ENCODE results near the gene CCDC174.

The CCDC174 gene

DNA sequence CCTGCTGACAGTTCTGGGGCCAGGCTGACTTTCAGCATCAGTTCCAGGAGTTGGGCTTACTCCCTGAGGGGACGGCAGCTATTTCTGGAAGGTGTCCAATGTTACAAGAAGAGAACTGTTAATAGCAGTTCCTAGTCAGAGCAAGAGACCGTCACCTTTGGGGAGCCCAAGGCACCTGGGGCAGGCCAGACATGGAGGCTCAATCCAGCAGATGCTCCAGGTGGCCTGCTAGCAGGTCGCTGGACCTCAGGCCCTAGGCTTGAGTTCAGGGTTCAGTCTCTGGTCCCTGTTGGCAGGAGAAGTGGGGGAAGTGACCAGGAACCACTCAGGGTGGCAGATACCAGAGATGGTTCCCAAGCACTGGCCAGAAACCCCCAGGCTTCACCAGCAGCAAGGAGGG is 49.3 kb downstream of the CCDC174 start:
- no peak for DNase-seq (ENCODE audit: low read depth in 4 of 4, low spot score in 1 of 4)

DNA sequence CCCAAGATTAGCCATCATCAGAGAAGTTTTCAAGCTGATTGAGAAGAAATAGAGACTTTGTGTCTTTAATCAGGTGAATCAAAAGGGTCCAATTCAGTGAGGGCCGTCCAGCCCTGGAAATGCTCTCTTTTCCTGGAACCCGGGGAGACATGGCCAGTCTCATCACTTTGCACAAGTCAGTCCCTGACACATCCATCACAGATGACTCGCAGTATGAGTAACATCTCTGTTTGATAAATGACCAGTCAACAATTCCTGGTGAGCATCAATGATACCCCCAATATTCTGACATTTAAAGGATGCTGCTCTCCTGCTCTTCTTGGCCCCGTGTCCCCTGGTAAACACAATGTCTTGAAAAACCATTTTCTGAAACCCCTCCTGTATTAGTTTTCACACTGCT is 50.1 kb downstream of the CCDC174 start:
- DNase-seq (ENCODE audit: low read depth in 4 of 4, low spot score in 1 of 4) = no peak

DNA sequence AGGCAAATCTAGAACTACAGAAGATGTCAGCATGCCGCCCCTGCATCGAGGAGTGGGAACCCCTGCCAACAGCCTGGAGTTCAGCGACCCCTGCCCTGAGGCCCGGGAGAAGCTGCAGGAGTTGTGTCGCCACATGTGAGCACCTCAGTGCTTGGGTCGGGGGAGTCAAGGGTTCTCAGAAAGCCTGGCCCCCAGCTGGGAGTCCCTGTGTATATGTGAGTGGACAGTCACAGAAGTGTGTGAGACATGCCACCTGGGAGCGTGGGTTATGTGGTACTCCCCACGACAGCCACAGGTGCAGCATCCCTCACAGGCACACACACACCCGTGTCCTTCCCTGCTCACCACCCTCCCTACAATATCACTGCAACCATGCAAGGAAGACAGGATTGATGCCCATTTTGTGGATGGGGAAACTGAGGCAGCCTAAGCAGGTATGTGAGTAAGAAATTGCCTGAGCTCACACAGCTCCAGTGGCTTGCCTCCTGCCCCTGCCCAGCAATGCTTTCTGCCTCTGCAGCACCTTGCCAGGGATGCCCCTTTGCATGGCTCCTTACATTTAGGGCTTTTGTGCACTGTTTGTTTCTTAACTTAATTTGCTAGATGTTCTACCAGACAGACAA is 51.7 kb downstream of the CCDC174 start:
- no peak for DNase-seq (ENCODE audit: low read depth in 4 of 4, low spot score in 1 of 4)

DNA sequence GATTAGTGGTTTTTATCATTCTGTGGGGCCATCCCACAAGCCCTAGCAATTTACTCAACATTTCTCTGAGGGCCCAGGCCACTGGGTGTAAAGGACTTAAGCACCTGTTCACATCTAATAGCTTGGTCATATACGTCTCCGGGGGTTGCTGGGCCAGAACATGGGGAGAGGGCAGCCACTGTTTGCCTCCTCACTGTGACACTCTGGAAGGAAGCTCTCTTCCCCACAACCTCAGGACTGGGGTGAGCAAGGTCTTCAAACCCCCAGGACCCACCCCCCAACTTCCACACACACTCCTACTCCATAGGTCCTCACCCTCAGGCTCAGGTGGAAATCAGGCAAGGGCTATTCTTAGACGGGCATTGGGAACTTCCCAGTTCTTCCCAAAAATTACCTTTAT is 52.2 kb downstream of the CCDC174 start:
- DNase-seq (ENCODE audit: low read depth in 4 of 4, low spot score in 1 of 4) = no peak

DNA sequence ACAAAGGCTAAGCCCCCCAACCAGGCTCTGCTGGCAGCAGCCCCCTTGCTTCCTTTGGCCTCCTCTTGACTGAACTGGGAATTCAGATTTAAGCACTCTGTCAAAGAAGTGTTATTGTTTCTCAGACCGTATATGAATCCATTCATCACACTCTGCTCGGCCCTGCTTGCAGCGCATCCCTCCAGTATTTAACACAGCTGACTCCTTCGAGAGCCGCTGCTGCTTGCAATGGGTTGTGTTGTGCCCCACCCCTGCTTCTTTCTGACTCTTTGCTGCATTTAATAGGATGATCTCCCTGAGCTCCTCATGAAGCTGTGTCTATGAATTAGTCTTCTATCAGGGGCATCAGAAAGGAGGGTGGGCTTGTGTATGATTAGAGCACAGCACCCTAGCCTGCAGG is 54.5 kb downstream of the CCDC174 start:
- DNase-seq (ENCODE audit: low read depth in 4 of 4, low spot score in 1 of 4) = no peak

DNA sequence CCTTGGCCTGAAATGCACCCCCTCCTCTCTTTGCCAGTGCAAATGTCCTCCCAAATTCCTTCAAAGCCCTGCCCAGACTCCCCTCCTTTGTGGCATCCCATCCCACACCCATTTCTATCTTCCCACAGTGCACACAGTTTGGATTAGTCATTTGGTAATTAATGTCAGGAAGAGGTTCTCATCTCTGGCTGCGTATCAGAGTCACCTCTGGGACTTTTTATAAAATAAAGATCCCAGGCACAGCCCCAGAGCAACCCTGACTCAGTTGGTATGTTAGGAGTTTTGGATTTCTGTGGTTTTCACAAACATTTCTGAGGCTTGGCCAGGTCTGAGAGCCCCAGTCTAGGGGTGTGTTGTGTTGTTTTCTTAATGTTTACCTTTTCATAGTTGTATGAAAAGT is 65.0 kb downstream of the CCDC174 start:
- no peak for DNase-seq (ENCODE audit: low read depth in 4 of 4, low spot score in 1 of 4)

DNA sequence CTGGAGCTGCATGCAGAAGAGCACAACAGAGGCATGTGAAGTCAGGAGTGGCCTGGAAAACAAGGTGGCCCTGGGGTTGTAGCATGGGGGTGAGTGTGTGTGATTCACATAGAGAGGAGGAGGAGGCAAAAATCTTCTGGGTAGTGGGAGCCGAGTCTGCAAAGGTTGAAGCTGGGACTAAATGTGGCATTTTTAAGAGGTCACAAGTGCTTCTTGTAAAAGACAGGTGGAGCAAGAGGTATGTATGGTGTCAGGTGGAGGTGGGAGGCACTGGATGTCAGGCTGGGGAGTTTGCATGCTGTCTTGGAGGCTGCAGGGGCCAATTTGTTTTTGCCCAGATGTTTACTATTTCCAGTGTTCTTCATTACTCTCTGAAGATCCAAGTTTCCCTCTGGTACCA is 65.7 kb downstream of the CCDC174 start:
- no peak for DNase-seq (ENCODE audit: low read depth in 4 of 4, low spot score in 1 of 4)

DNA sequence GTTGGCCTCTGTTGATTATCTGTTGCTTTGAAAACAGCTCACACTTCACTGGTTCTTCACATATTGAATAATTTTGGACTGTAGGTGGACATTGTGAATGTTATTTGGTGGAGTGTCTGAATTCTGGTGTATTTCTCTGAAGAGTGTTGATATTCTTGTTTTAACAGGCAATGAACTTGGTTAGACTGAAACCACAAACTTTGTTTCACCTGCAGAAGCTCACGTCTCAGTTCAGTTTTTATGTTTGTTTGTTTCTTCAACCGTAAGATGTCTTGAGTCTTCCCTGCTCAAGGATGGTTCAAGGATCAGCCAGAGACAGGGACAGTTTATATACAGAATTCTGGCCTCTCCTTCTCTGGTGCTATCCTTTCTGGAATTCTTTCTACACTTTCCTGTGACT is 67.0 kb downstream of the CCDC174 start:
- DNase-seq (ENCODE audit: low read depth in 4 of 4, low spot score in 1 of 4) = no peak

DNA sequence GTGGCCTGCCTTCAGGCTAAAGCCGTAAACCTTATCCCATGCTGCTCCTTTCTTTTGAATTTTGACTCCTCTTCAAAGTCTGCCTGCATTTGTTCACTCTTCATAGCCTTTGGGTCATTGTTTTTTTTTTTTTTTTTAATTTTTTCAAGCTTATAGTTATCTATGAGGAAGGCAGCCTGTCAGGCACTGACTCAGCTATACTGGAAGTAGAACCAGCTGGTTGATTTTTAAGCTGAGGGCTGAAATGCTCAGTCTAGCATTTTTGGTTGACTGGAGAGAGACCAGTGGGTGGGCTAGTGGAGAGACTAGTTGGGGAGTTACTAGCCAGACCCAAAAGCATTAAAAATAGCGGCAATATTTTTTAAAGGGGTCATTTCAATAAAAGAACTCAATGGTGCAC is 67.4 kb downstream of the CCDC174 start:
- DNase-seq (ENCODE audit: low read depth in 4 of 4, low spot score in 1 of 4) = no peak

DNA sequence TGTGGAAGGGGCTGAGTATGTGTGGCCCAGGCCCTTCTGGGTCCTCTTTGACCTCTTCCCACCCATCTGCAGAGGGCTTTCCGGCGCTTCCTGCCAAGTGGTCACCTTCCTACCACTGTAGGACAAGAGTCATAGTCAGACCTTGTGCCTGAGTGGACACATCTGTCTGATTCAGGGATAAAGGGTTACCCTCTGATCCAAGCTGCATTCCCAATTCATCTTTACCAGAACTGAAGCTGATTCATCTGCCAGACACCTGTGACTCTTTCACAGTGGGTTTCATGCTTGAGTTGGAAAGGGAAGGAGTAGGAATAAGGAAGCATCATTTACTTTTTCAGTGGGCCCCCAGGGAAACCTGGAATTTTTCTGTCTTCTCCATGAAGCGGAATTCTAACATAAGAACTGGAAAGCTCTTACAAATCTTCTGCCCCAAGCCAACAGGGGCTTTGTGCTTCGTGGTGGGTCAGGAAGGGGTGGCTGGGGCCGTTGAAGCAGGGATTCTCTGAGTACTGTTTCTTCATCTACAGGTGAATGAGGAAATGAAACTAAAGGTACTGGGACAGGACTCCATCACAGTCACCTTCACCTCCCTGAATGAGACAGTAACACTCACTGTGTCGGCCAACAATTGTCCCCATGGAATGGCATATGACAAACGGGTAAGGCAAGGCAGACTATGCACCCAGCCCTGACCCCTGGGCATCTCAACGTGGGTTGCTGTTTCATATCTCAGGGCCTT is 69.7 kb downstream of the CCDC174 start:
- no peak for DNase-seq (ENCODE audit: low read depth in 4 of 4, low spot score in 1 of 4)
